DOHH2 (cell line): ENCODE results near the gene DR1.

ENCODE experiments used
- EZH2phosphoT487 ChIP-seq: fragments of 200-600 bp; sonication (generic); IDR thresholded peaks from 2 replicates; pipeline ENCODE4 v1.6.1; 2017; ENCODE audit warnings: borderline replicate concordance, mild to moderate bottlenecking, antibody characterized with exemption, low read length, moderate library complexity, mixed read lengths
- TF ChIP-seq, protein P1 (sequence below): fragments of 200-600 bp; sonication (generic); IDR thresholded peaks from one replicate; pipeline ENCODE4 v1.5.1; 2014; ENCODE audit warnings: antibody characterized with exemption, mild to moderate bottlenecking, low read depth, low read length; ENCODE audit not compliant: poor library complexity, severe bottlenecking

DNA sequence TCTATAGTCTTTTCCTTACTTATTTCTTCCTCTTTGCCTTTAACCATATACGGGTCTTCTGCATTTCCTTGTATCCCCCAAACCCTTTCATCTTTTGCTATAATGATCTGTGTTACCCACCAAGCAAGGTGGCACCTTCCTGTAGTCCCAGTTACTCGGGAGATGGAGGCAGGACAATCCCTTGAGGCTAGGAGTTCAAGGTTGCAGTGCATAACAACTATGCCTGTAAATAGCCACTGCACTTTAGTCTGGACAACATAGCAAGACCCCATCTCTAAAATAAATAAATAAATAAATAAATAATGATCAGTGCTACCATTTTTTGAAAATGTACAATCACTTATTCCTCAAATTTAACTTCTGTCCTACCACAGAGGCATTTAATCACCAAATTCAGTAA, 11.5 kb downstream of the DR1 start:
- TF ChIP-seq, protein P1, sequence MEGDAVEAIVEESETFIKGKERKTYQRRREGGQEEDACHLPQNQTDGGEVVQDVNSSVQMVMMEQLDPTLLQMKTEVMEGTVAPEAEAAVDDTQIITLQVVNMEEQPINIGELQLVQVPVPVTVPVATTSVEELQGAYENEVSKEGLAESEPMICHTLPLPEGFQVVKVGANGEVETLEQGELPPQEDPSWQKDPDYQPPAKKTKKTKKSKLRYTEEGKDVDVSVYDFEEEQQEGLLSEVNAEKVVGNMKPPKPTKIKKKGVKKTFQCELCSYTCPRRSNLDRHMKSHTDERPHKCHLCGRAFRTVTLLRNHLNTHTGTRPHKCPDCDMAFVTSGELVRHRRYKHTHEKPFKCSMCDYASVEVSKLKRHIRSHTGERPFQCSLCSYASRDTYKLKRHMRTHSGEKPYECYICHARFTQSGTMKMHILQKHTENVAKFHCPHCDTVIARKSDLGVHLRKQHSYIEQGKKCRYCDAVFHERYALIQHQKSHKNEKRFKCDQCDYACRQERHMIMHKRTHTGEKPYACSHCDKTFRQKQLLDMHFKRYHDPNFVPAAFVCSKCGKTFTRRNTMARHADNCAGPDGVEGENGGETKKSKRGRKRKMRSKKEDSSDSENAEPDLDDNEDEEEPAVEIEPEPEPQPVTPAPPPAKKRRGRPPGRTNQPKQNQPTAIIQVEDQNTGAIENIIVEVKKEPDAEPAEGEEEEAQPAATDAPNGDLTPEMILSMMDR, result no peak
- no peak for TF ChIP-seq EZH2phosphoT487
